Activated CD4-positive, alpha-beta T cell treated with anti-CD3 and anti-CD28 coated beads for 4 hours (primary cell): Measurements from ENCODE around the gene CUL5.
A peak's percentile ranks its signal among the peaks of the same experiment; 100 is the strongest.
"Not testable (repeated sequence)": the region's sequence is repeated elsewhere in the genome, so short reads cannot be mapped to it uniquely, and the experiment has no call there.

Experiments used
- DNase-seq, 2 donors: peaks; one replicate each; pipeline ENCODE4 v3.0.0-alpha.2; 2020

Gene CUL5

DNA sequence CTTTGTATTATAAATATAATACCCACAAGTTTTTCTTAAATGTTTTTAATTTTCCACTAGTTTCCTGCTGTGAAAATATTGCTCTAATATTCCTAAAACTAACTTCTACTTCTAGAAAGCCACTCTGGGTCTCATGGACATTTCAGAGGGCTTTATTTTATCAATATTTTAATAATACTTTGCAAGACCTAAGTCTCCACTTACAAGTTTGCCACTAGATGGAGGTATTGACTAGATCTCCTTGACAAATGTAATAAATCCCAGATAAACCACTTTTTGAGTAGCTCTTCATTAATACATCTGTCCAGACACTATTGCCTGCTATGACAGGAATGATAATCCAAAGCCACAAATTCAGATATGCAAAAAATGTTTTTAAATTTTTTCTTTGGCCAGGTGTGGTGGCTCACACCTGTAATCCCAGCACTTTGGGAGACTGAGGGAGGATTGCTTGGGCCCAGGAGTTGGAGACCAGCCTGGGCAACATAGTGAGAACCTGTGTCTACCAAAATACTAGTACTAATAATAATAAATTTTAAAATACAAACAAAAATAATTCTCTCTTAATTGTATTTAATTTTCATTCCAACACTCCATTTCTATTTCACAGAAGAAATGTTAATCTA lies 109.2 kb downstream of the CUL5 start:
- DNase-seq: no peak

DNA sequence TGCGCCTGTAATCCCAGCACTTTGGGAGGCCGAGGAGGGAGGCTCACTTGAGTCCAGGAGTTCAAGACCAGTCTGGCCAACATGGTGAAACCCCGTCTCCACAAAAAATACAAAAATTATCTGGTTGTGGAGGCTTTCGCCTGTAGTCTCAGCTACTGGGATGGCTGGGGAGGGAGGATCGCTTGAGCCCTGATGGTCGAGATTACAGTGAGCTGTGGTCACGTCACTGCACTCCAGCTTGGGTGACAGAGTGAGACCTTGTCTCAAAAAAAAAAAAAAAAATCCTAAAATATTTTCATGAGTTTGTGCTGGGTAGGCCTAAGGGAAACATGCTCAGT lies 112.2 kb downstream of the CUL5 start:
- DNase-seq: not testable (repeated sequence)

DNA sequence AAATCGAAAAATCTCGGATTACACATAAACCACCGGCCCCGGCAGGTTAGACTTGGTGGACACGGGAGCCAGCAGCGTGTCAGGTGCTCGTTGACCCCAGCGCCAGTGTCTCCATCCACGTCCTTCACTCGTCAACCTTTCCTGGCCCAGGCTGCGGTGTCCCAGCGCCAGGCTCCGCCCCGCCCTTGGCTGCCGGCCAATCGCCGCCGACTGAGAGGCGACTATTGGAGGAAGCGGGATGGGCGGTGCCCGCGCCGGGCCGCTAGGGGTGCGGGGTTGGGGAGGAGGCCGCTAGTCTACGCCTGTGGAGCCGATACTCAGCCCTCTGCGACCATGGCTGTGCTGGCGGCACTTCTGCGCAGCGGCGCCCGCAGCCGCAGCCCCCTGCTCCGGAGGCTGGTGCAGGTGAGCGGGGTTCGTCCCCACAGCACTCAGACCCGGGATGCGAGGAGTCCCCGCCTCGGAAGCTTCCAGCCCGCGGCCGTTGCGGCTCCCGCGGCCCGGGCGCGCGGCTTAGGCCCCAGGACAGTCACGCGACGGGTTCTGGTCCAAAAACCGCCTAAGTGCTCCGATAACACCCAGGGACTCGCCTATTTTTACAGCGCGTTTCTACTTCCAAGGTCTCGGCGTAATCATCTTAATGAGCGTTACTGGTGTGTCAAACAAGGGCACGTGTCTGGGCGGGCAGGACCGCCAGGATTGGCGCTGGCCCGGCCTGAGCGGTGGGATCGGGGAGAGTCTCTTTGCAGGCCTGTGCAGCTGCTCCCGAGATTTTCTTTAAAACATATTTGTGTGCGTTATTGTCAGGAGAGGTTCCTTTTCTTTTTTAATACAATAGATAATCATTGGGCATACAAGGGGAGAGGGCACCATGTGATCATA lies 112.8 kb downstream of the CUL5 start, which contains the start of gene ACAT1:
Gene ACAT1 (plus strand): TSS at position 294 of the 882 bp plus-strand sequence. CDS start 40 bp downstream, at position 334.
- DNase-seq: peak; percentile 91 to 95

DNA sequence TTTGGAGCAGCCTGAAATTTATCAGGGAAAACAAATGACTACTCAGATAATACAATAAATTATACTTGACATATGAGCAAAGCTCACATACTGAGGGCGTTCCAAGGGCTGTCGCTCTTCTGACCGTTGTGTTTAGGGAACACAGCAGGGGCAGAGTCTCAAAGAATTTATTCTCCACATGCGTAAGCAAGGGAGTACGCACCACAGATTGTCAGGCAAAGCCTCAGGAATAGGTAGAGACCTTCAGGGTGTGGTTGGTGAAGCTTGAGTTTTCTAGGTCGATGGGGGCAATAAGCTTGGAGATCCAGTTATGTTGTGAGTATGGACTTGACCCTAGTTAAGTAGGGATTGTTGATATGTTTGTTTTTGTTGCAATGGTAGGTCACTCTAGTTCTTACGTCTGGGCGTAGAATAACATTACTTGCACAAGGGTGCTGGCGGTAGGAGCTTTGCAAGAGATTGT lies 113.5 kb downstream of the CUL5 start:
- DNase-seq: no peak

DNA sequence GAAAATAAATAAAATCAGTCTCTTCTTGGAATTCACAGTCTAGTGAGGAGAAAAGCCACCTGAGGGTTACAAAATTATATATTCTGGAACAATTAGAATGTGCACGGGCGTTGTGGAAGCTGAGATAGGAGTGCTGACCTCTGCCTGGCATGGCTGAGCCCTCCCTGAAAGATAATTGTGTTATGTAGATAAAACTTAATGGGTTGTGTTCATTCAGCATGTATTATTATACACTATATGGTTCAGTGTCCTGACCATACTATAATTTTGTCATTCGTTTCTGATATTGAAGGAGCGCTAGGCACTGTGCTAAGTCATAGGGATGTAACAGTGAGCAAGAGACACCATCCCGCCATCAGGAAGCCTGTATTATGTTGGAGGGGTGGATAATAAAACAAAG lies 116.4 kb downstream of the CUL5 start:
- DNase-seq: no peak

DNA sequence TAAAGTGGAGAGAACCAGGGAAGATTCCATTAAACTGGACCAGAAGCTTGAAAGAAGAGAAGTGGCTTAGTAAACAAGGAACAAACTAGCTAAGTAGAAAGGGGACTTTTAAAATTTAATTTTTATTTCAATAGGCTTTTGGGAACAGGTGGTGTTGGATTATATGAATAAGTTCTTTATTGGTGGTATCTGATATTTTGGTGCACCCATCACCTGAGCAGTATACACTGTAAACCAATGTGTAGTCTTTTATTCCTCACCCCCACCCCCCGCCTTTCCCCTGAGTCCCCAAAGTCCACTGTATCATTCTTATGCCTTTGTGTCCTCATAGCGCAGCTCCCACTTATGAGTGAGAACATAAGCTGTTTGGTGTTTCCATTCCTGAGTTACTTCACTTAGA lies 120.1 kb downstream of the CUL5 start:
- DNase-seq: no peak

DNA sequence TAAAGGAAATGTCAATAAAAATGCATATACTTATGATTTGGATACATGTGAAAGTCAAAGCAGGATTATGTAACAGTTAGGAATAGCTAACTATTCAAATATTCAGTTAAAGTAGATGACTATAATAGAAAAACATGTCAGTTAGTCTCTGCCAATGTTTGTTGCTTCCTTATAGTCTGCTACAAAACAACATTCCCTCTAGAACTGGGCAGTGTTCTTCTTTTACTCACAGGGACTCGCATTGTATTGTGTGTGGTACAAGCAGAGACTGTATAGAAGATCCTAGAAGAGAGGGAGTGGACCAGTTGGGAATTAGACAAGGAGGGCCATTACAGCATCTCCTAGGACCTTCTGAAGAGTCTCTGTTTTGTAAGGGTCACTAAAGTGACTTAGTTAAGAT lies 123.3 kb downstream of the CUL5 start:
- no peak for DNase-seq

DNA sequence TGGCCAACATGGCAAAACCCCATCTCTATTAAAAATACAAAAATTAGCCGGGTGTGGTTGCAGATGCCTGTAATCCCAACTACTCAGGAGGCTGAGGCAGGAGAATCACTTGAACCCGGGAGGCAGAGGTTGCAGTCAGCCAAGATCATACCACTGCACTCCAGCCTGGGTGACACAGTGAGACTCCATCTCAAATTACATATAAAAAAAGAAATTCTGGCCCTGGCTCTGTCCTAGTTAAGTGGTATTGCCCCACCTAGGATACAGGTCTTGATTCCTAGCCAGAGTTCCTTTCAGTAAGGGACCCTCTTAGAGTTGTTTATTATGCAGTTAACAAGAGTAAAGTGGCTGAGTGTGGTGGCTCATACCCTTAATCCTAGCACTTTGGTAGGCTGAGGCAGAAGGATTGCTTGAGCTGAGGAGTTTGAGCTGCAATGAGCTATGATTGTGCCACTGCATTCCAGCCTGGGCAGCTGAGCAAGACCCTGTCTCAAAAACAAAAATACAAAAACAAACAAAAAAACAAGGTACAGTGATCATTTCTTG lies 124.4 kb downstream of the CUL5 start:
- DNase-seq: not testable (repeated sequence)

DNA sequence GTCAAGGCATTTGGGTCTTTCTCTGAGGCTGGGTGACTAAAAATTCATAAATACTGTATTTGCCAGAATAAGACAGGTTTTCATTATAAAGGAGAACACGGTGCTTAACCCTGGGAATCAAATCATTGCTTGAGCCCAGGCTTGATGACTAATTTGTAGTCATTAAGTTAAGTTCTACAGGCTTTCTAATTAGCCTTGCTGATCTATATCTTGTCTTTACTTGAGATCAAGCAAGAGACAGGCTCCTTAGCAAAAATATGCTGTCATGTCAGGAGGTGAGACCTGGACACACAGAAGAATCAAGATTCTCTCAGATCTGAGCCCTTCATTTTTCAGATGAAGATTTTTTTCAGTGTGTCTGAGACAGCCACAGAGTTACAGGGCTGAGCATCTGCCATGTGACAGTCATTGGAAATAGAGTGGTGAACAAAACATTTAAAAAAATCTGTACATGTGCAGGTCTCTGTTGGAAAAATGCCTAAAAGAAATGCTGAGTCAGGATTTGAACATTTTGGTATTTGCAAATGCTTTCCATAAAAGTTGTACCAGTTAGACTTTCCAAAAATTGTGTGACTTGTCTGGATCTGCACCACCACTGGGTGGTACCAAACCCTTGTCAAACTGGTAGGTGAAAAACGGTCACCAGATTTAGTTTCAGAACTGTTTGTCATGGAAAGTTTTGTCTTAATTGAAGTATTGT lies 127.3 kb downstream of the CUL5 start:
- peak; percentile 12 to 30 for DNase-seq

DNA sequence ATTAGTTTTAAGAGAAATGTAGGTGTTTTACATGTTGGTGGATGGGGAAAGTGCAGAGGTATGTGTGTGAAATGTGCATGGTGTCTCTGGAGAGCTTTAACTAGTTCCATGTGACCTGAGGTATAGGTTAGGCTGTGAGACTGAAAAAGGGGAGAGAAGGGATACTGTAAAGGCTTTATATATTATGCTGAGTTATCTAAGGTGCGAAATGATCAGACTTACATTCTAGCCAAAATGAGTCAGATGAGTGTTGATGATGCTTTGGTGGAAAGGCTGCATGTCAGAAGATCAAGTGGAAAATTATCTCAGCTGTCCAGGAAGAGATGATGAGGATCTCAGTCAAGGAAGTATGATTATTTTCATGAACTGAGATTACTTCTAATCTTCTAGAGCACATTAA lies 128.5 kb downstream of the CUL5 start:
- DNase-seq: no peak

DNA sequence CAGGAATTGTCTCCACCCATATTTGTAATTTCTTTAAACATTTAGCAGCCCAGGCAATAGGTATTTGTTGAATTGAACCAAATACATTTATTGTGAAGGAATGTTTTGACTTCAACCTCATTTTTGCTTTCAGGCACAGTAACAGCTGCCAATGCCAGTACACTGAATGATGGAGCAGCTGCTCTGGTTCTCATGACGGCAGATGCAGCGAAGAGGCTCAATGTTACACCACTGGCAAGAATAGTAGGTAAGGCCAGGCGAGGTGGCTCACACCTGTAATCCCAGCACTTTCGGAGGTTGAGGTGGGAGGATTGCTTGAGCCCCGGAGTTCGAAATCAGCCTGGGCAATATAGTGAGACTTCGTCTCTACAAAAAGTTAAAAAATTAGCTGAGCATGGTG lies 133.6 kb downstream of the CUL5 start:
- DNase-seq: no peak

DNA sequence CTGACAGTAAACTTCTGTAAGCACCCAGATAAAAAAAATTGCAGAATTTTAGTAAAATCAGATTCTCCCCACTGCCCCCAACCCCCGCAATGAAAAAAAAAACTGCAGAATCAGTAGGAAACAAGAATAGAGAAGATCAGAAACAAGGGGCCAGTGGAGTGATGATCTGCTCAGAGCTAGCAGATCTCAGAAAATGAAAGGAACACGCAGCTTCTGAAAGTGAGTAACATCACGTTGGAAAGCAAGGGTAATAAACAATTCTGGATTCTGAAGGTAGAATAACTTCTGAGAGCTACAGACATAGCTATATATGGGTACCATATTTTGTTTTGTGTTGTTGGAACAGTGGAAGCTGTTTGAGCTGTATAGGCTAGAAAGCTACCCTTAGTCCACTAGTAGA lies 135.9 kb downstream of the CUL5 start:
- no peak for DNase-seq

DNA sequence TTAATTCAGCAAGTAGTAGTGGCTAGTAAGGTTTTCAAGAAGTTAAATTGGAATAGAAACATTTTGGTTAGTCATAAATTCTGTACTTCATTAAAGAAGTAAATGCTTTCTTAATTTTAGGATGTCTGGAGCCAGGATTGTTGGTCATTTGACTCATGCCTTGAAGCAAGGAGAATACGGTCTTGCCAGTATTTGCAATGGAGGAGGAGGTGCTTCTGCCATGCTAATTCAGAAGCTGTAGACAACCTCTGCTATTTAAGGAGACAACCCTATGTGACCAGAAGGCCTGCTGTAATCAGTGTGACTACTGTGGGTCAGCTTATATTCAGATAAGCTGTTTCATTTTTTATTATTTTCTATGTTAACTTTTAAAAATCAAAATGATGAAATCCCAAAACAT lies 138.5 kb downstream of the CUL5 start:
- DNase-seq: no peak

DNA sequence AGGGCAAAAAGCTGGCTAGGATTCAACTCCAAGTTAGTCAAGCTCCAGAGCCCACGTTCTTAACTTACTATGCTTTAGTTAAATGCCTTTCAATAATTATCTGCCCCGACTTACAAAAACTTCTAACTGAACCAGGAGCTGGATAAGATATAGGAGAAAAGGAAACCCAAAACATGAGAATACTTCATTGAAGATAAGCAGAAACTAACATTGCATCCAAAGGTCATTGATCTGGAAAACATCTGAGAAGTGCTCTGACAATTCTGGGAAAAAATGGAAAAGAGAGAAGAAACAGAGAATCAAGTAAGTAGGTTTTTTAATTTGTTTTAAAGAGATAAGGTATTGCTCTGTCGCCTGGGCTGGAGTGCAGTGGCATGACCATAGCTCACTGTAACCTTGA lies 139.9 kb downstream of the CUL5 start:
- DNase-seq: no peak

DNA sequence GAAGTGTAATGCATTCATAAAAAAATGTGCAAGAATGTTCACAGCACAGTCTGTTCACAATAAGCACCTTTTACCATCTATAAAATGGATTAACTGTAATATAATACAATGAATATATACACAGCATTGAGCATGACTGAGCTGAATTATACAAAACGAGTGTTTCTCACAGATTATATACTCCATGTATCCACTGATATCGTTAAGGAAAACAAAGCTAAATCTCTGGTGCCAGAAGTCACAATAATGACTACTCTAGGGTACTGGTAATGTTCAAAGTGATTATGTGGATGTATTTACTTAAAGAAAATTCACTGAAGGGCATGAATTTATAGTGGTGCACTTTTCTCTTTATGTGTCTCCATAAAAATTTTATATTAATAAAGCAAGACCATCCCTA lies 145.9 kb downstream of the CUL5 start:
- DNase-seq: no peak
